Sigmoid colon (tissue), 4 donors: Measurements from ENCODE around the gene CRAT.

ENCODE experiments used
- EP300 ChIP-seq, 4 donors: sonication (generic); formaldehyde crosslinking; IDR thresholded peaks; one replicate each; pipeline ENCODE4 v1.6.1; 2017; ENCODE audit warnings: antibody characterized with exemption in 4 of 4
- POLR2A ChIP-seq, 2 donors: fragments of 450-650 bp; IDR thresholded peaks; one replicate each; pipeline ENCODE4 v1.6.1; 2016; ENCODE audit warnings: antibody characterized with exemption in 2 of 2, mild to moderate bottlenecking in 2 of 2, moderate library complexity in 2 of 2
- POLR2AphosphoS5 ChIP-seq, 4 donors: sonication (generic); formaldehyde crosslinking; IDR thresholded peaks; one replicate each; pipeline ENCODE4 v1.6.1; 2017; ENCODE audit warnings: antibody characterized with exemption in 4 of 4
- TF ChIP-seq, protein P1 (sequence below), 4 experiments: fragments of 450-650 bp in 3 of 4; fragments of 200-600 bp in 1 of 4; IDR thresholded peaks; one replicate each; pipeline ENCODE4 v1.5.1; 2016 to 2019; ENCODE audit warnings: antibody characterized with exemption in 4 of 4, mild to moderate bottlenecking in 3 of 4, moderate library complexity in 2 of 4

DNA sequence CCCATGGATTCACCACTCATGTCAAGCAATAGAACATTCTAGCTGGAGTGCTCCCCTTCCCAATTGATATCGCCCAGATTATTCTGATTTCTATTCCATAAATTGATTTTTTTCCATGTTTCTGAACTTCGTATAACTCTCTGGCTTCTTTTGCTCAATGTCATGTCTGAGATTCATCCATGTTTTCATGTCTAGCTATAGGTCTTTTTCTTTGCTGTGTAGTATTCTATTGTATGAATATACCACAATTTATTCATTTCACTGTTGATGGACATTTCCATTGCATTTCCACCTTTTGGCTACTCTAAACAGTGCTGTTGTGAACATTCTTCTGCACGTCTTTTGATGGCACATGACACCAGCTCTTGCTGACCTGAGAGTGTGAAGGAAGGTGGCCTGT is 20.2 kb upstream of the CRAT start:
- no peak for TF ChIP-seq POLR2A (IDR thresholded peaks at IDR 0.05)
- TF ChIP-seq, protein P1, sequence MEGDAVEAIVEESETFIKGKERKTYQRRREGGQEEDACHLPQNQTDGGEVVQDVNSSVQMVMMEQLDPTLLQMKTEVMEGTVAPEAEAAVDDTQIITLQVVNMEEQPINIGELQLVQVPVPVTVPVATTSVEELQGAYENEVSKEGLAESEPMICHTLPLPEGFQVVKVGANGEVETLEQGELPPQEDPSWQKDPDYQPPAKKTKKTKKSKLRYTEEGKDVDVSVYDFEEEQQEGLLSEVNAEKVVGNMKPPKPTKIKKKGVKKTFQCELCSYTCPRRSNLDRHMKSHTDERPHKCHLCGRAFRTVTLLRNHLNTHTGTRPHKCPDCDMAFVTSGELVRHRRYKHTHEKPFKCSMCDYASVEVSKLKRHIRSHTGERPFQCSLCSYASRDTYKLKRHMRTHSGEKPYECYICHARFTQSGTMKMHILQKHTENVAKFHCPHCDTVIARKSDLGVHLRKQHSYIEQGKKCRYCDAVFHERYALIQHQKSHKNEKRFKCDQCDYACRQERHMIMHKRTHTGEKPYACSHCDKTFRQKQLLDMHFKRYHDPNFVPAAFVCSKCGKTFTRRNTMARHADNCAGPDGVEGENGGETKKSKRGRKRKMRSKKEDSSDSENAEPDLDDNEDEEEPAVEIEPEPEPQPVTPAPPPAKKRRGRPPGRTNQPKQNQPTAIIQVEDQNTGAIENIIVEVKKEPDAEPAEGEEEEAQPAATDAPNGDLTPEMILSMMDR (IDR thresholded peaks at IDR 0.05): no peak
- TF ChIP-seq EP300 (IDR thresholded peaks at IDR 0.05): no peak
- TF ChIP-seq POLR2AphosphoS5 (IDR thresholded peaks at IDR 0.05): no peak
